Measurements from ENCODE around the gene RIC1. TPM values are rescaled to one million over a fixed set of nuclear protein-coding genes. Genes with fewer than 3 reads are reported as not detected.

Gene RIC1
- total and polyA plus RNA-seq, 2 of the 13 experiments (the other 11 are each of a cell fraction or from before 2014, with no cell fraction given), result 18.2 to 19.0 TPM

GRCh38 chr9:5592231-5592630 is 36.7 kb upstream of the RIC1 start:
- no peak for TF ChIP-seq ZNF335 (CRISPR knock-in tag; IDR thresholded peaks at IDR 0.05)
- Histone ChIP-seq H3K4me2 (ENCODE audit: low read depth, low read length) (no peak overlapping the region), H3K9me3 (ENCODE audit: low read length) (no peaks in the 10 kb centered on the region), H2AFZ (ENCODE audit: low read length) (no peak overlapping the region), H3K4me3 (replicated peaks in 1 of 3; ENCODE audit: insufficient read depth in 1 of 3, low read depth in 2 of 3, low read length in 3 of 3) (no peak overlapping the region), H4K20me1 (ENCODE audit: insufficient read depth, low read length) (no peaks in the 10 kb centered on the region), H3K9ac (ENCODE audit: insufficient read depth, low read depth, low read length) (no peak overlapping the region), H3K4me1 (ENCODE audit: insufficient read depth, low read length) (no peaks in the 10 kb centered on the region), H3K79me2 (ENCODE audit: insufficient read depth, low read length) (no peaks in the 10 kb centered on the region), H3K36me3 (replicated peaks in 1 of 2; ENCODE audit: control insufficient read depth in 1 of 2, insufficient read depth in 2 of 2, low read length in 2 of 2) (no peaks in the 10 kb centered on the region), H3K27me3 (ENCODE audit: control insufficient read depth in 1 of 2, insufficient read depth in 2 of 2, low read length in 2 of 2) (no peaks in the 10 kb centered on the region), H3K27ac (ENCODE audit: extremely low read length, insufficient read depth, low read length) (no peak overlapping the region)
- intact Hi-C loops (cut with micrococcal nuclease; ENCODE audit: unreplicated experiment), result loop anchor here (5.0 kb wide), 1 partner anchor 365 kb away; no protein-coding TSS in a partner anchor
- BruUV-seq (replicated peaks), result no TSS peak
- ATAC-seq (no peak), DNase-seq (ENCODE audit: low spot score) (no peak), FAIRE-seq (no peak)
- ChIA-PET CTCF (ENCODE audit: low intra/inter-chr PET ratio, low total read pairs) (no interaction called here), POLR2A (no interaction called here)
- WGBS (ENCODE audit: low lambda C conversion rate), result 25% methylated on average over 3 of the region's 3 CpGs
- in situ Hi-C loops (cut with HindIII; ENCODE audit: extremely low pct_ligation_motif_present, low pct_unique_long_range_greater_than_20kb), result loop anchor here (10.0 to 25.0 kb wide), 2 partner anchors 147 to 830 kb away; no protein-coding TSS in a partner anchor

- DNase-seq (ENCODE audit: low spot score) (no peak), FAIRE-seq (no peak), ATAC-seq (no peak)
- no peaks in the 10 kb centered on the region for H3K27me3 ChIP-seq (ENCODE audit: control insufficient read depth in 1 of 2, insufficient read depth in 2 of 2, low read length in 2 of 2)
- no peak overlapping the region for H3K4me3 ChIP-seq (replicated peaks in 1 of 3; ENCODE audit: insufficient read depth in 1 of 3, low read depth in 2 of 3, low read length in 3 of 3)
- H3K9ac ChIP-seq (ENCODE audit: insufficient read depth, low read depth, low read length), result no peak overlapping the region
- TF ChIP-seq ZNF569 (CRISPR knock-in tag; IDR thresholded peaks at IDR 0.05; ENCODE audit: borderline replicate concordance), result no peak
- no peak for TF ChIP-seq SALL1 (CRISPR knock-in tag; IDR thresholded peaks at IDR 0.05)
- no peak for TF ChIP-seq ZNF20 (CRISPR knock-in tag; IDR thresholded peaks at IDR 0.05)
- TF ChIP-seq ZNF224 (CRISPR knock-in tag; IDR thresholded peaks at IDR 0.05), result no peak
- no peak for TF ChIP-seq MXI1 (IDR thresholded peaks at IDR 0.05; ENCODE audit: borderline replicate concordance, low read depth, low read length)
- no peak for TF ChIP-seq ZNF670 (CRISPR knock-in tag; IDR thresholded peaks at IDR 0.05; ENCODE audit: borderline replicate concordance)
- no peak for TF ChIP-seq MXD1 (CRISPR knock-in tag; IDR thresholded peaks at IDR 0.05)
- no peak for TF ChIP-seq TARDBP (CRISPR knock-in tag; IDR thresholded peaks at IDR 0.05)
- no peak for TF ChIP-seq FOSL1 (CRISPR knock-in tag; IDR thresholded peaks at IDR 0.05; ENCODE audit: borderline replicate concordance)
- no peak for TF ChIP-seq SMARCE1 (IDR thresholded peaks at IDR 0.05; ENCODE audit: borderline replicate concordance)
- TF ChIP-seq ZNF674 (CRISPR knock-in tag; IDR thresholded peaks at IDR 0.05; ENCODE audit: low read depth), result no peak
- no peak for TF ChIP-seq PLSCR1 (CRISPR knock-in tag; IDR thresholded peaks at IDR 0.05; ENCODE audit: borderline replicate concordance)
- TF ChIP-seq AGO1 (IDR thresholded peaks at IDR 0.05; ENCODE audit: low read depth, low read length, poor library complexity, severe bottlenecking), result no peak
- no peak for TF ChIP-seq ZNF652 (CRISPR knock-in tag; IDR thresholded peaks at IDR 0.05; ENCODE audit: borderline replicate concordance, low read depth)
- TF ChIP-seq ZNF260 (CRISPR knock-in tag; IDR thresholded peaks at IDR 0.05; ENCODE audit: borderline replicate concordance, low read depth), result no peak
- no peak for TF ChIP-seq POGZ (CRISPR knock-in tag; IDR thresholded peaks at IDR 0.05)
- no peak for TF ChIP-seq ZSCAN30 (CRISPR knock-in tag; IDR thresholded peaks at IDR 0.05)
- TF ChIP-seq MEIS2 (CRISPR knock-in tag; IDR thresholded peaks at IDR 0.05), result no peak
- TF ChIP-seq ZNF616 (CRISPR knock-in tag; IDR thresholded peaks at IDR 0.05; ENCODE audit: low read depth), result no peak
- H3K4me2 ChIP-seq (ENCODE audit: low read depth, low read length), result no peak overlapping the region
- H4K20me1 ChIP-seq (ENCODE audit: insufficient read depth, low read length), result no peaks in the 10 kb centered on the region
- intact Hi-C loops (cut with micrococcal nuclease; ENCODE audit: unreplicated experiment) (loop anchor here (5.0 kb wide), 1 partner anchor 366 kb away; no protein-coding TSS in a partner anchor), in situ Hi-C loops (cut with HindIII; ENCODE audit: extremely low pct_ligation_motif_present, low pct_unique_long_range_greater_than_20kb) (loop anchor here (10.0 to 25.0 kb wide), 2 partner anchors 148 to 831 kb away; no protein-coding TSS in a partner anchor)
- ChIA-PET CTCF (ENCODE audit: low intra/inter-chr PET ratio, low total read pairs) (no interaction called here), POLR2A (no interaction called here)
- WGBS (ENCODE audit: low lambda C conversion rate), result 25% methylated on average over 5 of the region's 5 CpGs
- no TSS peak for BruUV-seq (replicated peaks)
- H3K79me2 ChIP-seq (ENCODE audit: insufficient read depth, low read length), result no peaks in the 10 kb centered on the region
- no peak overlapping the region for H2AFZ ChIP-seq (ENCODE audit: low read length)
- no peaks in the 10 kb centered on the region for H3K4me1 ChIP-seq (ENCODE audit: insufficient read depth, low read length)
- H3K9me3 ChIP-seq (ENCODE audit: low read length), result no peaks in the 10 kb centered on the region
- no peak overlapping the region for H3K27ac ChIP-seq (ENCODE audit: extremely low read length, insufficient read depth, low read length)
- H3K36me3 ChIP-seq (replicated peaks in 1 of 2; ENCODE audit: control insufficient read depth in 1 of 2, insufficient read depth in 2 of 2, low read length in 2 of 2), result no peaks in the 10 kb centered on the region
Measured at GRCh38 chr9:5592904-5593303, 36.0 kb upstream of the RIC1 start.
